HG03064 (cell line): ENCODE results near the gene TBCEL.
A peak's percentile ranks its signal among the peaks of the same experiment; 100 is the strongest.
"Not testable (repeated sequence)": the region's sequence is repeated elsewhere in the genome, so short reads cannot be mapped to it uniquely, and the experiment has no call there.

Experiments
- ATAC-seq: cut with Tn5 transposase; IDR thresholded peaks from one replicate; pipeline ENCODE4 v1.9.1; 2021; ENCODE audit warnings: low read depth; ENCODE audit not compliant: unreplicated experiment

Gene TBCEL, protein sequence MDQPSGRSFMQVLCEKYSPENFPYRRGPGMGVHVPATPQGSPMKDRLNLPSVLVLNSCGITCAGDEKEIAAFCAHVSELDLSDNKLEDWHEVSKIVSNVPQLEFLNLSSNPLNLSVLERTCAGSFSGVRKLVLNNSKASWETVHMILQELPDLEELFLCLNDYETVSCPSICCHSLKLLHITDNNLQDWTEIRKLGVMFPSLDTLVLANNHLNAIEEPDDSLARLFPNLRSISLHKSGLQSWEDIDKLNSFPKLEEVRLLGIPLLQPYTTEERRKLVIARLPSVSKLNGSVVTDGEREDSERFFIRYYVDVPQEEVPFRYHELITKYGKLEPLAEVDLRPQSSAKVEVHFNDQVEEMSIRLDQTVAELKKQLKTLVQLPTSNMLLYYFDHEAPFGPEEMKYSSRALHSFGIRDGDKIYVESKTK

DNA sequence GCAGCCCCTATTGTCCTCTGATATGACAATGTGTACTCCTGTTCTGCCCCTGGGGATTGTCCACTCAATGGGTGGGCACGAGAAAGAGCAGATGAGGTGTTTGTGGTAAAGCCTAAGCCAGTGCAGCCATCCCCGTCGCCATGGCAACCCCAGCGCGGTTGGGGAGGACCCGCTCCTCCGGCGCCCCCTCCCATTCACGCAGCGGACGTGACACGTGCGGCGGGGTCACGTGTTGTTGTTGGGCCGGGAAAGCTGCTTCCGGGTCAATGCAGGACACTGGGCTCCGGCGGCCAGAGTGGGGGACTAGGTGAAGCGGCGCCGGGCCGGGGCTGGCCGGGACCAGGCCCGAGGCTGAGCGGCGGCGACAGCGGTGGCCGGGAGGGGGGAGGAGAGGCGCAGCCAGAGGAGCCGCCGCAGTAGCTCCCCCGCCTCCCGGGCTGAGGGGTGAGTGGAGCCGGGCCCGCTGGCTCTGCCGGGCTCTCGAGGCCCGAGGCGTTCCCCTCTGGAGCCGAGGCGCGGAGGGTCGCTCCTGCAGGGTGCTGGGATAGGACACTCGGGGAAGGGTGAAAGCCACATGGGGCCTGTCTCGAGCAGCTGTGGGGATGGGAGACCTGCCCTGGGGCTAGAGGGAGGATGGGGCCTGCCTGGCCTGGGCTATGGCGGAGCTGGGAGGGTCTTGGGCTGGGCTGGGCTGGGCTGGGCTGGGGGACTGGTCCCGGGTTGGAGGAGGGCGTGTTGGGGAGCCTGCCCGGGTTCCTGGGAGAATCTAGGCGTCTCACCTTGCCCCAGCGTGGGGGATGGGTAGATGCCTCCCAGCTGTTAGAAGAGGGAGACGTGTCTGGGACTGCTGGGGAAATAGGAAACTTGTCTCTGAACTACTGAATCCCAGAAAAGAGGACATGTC, at the start of gene TBCEL:
Gene TBCEL (plus strand): TSS at position 255 of the 904 bp plus-strand sequence. CDS start 21,589 bp downstream, outside the sequence.
- ATAC-seq: peak; percentile 91

DNA sequence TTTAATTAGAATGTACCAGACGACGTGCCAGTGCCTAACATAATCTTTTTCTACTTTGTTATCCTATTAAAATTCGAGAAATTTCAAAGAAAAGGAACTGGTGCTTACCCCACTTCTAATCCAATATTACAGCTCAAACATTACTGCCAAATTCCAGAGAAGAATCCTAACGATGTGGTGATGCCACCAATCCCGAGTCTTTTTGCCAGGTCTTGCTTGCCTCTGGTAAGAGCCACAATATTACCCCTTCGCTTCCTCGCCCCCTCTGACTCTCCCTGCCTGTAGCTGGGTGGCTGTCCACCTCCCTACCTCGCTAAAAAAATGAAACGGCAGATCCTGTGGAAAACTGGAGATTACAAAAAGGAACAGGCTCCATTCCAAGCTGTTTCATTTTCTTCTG, 49.4 kb upstream of the TBCEL start:
- ATAC-seq: no peak

DNA sequence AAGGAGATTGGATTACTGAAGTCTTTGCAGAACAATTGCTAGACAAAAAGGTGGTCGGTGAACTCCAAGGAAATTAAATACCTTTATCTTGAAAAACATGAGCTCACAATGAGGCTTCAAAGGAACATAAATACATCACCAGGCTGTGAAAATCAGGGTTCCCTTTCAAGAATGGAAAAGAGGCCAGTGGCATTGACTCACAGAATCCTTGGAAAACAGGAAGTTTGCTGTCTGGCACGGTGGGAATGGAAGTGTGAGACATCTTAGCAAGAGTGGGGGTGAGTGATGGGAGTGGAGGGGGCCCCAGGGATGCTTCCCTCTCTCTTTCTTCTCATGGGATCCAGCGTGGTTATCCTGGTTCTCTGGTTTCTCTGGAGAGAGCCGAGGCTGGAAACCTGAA, 48.9 kb upstream of the TBCEL start:
- ATAC-seq: no peak

DNA sequence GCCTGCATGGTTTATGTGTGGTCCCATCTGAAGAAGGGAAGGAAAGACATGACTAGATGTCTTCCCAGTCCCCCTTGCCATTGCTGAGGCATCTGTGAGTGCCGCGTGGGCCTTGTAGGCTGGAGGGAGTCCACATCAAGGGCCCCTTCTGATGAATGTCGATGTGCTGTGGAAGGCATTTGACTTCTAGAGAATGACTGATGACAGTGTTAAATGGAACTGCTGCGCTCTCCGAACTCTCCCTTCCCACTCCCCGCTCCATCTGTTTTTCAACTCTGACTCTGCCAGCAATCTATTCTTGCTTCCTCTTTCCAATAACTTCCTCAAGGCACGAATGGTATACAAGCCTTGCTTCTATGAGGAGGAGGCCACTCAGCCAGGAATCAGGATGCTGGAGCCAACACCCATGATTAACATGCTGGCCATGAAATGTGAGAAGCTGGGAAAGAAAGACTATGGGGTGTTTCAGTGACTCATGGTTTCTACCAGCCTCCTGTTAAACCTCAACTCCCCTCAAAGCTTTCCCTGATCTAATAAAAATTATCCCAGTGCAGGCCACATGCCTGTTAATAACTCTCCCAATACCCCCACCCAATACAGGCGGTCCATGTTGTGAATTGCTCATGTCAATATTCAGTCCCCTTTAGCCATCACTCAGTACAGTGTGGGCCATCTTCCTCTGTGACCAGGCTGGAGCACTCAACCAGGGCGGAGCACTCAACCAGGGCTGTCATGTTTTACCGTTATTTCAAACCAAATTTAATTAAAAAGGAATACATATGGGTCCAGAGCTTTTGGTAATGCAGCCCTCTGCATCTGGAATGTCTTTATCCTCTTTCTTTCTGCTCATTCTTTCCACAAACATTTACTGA, 46.4 kb upstream of the TBCEL start:
- ATAC-seq: no peak

DNA sequence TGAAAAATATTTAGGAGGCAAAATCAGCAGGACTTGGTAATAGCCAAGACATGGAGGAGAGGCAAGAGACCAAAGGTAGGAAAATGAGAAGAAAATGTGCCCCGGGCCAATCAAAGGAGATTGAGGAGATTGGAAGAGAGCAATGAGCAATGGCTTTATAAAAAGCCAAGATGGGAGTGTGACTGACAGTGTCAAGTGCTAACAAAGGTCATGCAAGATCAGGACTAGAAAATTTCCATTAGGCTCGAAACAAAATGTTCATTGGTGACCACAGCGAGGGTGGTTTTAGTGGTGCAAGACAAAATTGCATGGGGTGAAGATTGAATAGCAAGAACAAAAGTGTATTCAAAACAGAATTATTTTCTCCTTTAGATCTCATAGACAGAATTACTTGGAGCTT, 45.2 kb upstream of the TBCEL start:
- ATAC-seq: no peak

DNA sequence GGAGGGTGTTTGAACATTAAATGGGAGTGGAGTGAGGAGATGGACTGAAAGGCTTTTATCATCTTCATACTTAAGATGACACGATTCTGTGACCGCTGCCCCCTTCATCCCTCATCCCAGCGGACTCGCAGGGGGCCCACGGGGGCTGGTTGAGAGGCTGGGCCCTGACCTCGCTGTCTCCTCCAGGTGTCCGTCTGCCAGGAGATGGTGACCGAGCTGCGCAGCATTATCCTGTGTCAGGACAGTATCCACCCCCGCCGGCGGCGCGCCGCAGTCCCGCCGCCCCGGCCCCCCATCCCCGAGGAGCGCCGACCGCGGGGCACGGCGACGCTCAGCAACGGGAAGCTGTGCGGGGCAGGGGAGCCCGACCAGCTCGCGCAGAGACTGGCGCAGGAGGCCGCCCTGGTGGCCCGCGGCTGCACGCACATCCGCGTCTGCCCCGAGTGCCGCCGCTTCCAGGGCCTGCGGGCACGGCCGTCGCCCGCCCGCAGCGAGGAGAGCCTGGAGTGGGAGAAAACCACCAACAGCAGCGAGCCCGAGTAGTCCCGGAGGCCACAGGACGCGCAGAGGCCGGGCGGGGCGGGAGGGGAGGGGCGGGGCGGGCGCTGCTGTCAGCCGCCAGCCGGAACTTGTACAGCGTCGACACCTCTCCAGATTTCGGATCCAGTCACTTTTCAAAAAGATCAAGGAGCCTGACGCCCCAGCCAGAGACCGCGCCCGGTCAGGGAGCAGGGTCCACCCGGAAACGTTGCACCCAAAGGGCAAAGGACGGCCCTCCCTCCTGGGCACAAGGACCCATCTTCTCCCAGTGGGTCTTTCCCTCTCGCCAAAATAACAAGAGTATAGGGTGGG, 38.0 kb upstream of the TBCEL start:
- ATAC-seq: no peak

DNA sequence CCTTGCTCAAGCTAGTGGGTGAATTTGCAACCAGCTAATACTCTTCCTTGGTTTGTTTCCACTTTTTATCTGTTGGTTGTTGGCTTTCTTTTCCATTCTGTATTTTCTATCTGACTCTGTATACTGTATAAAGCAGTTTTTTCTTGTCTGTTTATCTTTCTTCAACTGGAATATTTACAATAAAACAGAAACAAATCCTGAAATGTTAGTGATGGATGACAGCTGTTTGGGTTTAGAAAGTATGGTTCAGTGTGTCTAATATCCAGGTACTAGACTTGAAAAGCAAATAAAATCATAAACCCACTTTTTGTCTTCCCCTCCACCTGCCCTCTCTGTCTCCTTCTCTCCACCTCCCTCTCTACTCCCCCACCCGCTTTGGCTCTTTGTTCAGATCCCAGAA, 35.3 kb upstream of the TBCEL start:
- ATAC-seq: no peak

DNA sequence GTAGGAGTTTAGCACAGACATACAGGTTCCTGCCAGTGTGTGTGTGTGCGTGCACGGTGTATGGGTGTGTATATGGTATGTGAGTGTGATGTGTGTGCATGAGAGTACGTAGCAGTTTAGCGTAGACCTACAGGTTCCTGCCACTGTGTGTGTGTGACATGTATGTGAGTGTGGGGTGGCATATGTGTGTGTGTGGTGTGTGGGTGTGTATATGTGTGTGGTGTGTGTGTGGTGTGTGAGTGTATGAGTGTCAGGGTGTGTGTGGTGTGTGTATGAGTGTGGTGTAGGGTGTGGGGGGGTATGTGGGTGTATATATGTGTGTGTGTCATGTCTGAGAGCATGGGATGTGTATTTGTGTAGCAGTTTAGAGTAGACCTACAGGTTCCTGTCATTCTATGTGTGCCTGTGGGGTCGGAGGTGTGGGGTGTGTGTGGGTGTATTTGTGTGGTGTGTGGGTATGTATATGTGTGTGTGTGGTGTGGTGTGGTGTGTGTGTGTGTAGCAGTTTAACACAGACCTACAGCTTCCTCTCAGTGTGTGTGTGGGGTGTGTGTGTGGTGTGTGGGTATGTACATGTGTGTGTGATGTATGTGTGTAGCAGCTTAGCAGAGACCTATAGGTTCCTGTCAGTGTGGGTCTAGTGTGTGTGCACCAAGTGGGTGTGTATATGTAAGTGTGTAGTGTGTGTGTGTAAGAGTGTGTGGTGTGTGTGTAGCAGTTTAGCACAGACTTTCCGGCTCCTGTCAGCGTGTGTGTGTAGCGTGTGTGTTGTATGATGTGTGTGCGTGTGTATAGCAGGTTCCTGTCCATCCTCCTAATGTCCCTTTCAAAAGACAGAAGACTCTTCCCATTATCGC, 31.8 kb upstream of the TBCEL start:
- no peak for ATAC-seq

DNA sequence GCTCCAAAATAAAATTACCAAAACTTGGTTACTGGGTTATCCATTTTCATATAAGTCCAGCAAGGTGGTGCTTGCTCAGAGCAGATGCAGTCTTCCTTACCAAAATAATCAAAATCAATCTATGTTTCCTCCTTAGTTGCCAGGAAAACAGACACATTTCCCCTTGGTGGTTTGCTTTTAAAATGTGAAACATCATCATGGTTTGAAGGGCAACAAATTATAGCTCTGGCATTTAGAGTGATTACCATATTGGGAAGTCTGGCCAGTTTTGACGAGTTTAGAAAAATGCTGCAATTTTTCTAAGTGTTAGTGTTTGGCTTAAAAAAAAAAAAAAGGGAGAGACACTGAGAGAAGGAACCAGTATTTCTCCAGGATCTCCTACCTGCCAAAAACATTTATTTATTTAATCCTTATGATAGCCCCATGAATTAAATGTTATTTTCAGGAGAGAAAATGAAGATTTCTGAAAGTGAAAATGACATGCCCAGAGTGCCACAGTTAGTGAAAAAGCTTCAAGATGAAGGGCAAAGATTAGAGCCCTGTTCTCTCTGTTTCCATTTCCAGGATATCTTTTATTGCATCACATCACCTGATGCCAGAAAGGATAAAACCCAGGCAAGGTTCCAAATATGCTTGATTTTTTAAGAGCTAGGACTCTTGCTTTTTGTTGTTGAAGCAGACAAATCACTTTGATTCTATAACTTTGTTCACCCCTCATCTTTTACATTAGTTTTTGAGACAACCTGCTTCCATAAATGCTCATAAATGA, 29.6 kb upstream of the TBCEL start:
- no peak for ATAC-seq

DNA sequence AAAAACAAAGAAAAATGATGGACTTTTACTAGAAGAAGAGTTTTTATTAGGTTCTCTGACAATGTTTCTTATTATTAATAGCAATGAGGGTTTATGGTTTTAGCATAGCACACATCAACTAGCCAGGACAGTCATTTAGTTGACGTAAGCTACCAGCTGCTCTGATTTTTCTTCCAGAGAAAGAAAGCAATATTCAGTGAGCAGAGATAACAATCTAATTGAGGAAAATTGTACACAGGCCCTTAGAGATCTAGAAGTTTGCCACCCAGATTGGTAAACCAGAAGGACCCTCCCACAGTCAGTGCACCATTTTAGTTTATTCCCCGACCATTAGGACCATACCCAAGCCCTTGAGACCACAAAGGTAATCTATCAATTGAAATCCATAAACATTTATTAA, 28.7 kb upstream of the TBCEL start:
- no peak for ATAC-seq

DNA sequence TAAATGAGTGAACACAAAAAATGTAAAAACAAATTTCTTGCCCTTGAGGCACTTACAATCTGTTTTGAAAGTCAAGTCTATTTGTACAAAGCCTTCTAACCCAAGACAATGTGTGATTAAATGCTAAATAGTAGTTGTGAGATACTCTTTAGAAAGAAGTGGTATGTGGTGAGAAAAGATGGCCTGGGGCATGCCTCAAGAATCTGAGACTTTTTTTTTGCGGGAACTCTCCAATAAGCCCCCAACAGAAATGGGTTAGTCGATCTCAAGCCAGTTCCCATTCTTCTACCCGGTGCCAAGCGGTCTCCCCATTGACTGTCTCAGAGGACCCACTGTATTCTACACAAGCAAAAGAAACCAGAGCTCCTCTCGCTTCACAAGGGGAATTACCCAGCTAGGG, 26.9 kb upstream of the TBCEL start:
- ATAC-seq: no peak

DNA sequence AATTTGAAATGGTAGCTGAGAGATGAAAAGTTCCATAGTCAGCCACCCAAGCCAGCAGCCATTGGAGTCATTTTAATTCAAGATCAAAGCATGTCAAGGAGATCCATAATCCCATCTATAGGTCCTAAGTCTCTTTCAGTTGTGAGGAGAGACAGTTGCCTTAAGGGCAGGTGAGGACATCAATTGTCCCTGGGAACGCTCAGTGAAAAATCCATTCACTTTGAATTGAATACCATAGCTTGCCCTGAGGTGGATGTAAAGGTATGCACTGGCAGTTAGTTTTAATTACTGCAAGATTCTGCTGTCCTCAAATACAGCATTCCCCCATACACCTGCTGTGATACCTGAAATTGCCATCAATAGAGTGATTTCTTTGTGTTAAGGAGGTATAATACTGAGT, 25.3 kb upstream of the TBCEL start:
- no peak for ATAC-seq

DNA sequence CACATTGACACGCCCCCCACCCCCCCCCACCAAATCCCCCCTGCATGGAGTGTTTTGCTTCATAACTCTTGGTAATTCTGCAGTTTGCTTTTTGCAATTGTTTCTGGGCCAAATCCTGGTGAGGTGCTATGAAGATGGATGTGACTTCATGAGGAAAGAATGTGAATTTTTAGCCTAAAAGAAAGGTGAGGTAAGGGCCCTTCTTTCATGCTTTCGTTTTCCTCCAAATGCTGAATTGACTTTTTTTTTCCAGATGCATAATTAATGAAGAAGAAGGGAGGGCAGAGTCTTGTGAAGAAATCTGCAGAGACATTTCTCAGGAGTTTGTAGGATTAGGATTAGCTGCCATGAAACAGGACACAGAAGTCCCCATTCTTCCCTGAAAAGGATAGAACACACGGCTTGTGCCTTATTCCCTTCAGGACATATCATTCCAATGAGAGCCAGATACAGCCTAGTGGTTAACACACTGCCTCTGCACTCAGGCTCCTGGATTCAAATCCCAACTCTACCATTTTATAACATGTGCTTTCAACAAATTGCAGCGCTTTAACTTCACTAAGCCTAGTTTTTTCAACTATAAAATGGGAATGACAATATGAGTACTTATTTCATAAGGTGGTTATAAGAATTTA, 19.6 kb upstream of the TBCEL start:
- no peak for ATAC-seq

DNA sequence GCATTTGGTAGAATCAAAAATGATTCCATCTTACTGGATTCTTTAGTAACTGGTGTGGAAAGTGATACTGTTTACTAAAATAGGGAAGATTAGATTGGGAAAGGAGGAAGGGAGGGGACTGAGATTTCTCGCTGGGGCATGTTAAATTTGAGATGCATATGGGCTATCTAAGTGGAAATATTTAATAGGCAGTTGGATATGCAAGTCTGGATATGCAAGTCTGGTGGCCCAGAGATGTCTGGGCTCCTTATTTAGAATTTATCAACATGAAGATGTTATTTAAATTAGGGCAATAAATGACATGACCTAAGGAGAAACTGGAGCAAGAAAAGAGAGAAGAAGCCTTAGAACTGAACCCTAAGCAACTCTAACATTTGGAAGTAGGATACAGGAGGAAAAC, 17.0 kb upstream of the TBCEL start:
- no peak for ATAC-seq

DNA sequence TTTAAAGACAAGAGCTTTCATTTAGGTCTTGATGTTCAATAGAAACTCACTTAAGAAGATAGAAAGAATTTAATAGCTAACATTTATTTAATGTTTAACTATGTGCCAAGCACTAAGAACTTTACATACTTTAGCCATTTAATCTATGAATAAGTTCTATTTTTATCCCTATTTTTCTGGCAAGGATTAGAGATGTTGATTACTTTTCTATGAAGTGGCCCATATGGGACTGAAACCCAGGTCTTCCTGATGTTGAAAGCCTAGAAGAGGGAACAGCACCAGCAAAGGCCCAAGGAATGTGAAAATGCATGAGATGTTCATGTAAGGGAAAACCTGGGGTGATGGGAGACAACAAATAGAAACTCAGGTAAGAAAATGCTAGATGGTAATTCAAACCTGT, 15.4 kb upstream of the TBCEL start:
- no peak for ATAC-seq

DNA sequence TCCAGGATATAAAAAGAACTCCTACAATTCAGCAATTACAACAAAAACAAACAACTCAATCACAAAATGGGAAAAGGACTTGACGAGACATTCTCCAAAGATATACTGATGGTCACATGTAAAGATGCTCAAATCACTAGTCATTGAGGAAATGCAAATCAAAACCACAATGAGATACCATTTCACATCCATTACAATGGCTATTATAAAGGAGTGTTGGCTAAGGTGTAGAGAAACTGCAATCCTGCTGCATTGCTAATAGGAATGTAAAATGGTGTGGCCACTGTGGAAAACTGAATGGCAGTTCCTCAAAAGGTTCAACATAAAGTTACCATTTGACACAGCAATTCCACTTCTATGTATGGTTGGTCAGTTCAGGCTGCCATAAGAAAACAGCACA, 11.8 kb upstream of the TBCEL start:
- ATAC-seq: no peak

DNA sequence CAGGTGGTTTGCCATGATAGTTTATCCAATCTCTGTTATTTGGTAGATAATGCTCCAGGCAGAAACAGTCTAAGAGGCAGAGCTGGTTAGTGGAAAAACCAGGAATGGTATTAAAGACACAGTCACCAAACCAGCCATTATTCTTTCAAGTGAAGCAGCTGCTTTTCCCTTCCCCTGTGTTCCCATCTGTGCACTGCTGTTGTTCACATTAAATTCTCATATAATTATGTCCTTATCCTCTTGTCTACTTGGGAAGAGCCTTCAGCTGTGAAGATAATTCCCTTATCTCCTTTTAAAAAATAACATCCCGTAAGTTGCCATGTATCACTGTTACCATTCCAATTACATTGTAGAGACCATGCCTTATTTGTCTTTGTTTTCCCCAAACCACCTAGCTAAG, 5.2 kb upstream of the TBCEL start:
- no peak for ATAC-seq

DNA sequence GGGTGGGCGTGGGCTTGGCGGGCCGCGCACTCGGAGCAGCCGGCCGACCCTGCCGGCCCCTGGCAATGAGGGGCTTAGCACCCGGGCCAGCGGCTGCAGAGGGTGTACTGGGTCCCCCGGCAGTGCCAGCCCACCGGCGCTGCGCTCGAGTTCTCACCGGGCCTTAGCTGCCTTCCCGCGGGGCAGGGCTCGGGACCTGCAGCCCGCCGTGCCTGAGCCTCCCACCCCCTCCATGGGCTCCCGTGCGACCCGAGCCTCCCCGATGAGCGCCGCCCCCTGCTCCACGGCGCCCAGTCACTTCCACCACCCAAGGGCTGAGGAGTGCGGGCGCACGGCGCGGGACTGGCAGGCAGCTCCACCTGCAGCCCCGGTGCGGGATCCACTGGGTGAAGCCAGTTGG, 2.2 kb upstream of the TBCEL start:
- ATAC-seq: not testable (repeated sequence)
